Hepatocyte (in vitro differentiated cells): ENCODE results near the gene WBP1L. TPM values are rescaled to one million over a fixed set of nuclear protein-coding genes. Genes with fewer than 3 reads are reported as not detected.
"Not testable (repeated sequence)": the region's sequence is repeated elsewhere in the genome, so short reads cannot be mapped to it uniquely, and the experiment has no call there.

ENCODE experiments used
- DNase-seq: peaks from one replicate; pipeline ENCODE4 v3.0.0-alpha.2; 2016; ENCODE audit warnings: low spot score
- H2AFZ ChIP-seq: fragments of 200-600 bp; sonication (generic); 2 replicates; pipeline ENCODE4 v1.6.0; 2016; ENCODE audit warnings: antibody characterized with exemption, mild to moderate bottlenecking
- H3K27ac ChIP-seq: fragments of 200-600 bp; sonication (generic); 2 replicates; pipeline ENCODE4 v1.5.1; 2016; ENCODE audit warnings: mild to moderate bottlenecking
- H3K27me3 ChIP-seq: fragments of 200-600 bp; sonication (generic); 2 replicates; pipeline ENCODE4 v1.6.1; 2016
- H3K36me3 ChIP-seq: fragments of 200-600 bp; sonication (generic); replicated peaks from 2 replicates; pipeline ENCODE4 v1.5.1; 2016; ENCODE audit warnings: low read depth; ENCODE audit not compliant: insufficient read depth
- H3K4me1 ChIP-seq: fragments of 200-600 bp; sonication (generic); 2 replicates; pipeline ENCODE4 v1.5.1; 2016; ENCODE audit warnings: mild to moderate bottlenecking, moderate library complexity; ENCODE audit not compliant: insufficient read depth
- H3K4me2 ChIP-seq: fragments of 200-600 bp; sonication (generic); 2 replicates; pipeline ENCODE4 v1.6.0; 2016
- H3K4me3 ChIP-seq: fragments of 200-600 bp; sonication (generic); 2 replicates; pipeline ENCODE4 v1.5.1; 2016; ENCODE audit warnings: mild to moderate bottlenecking
- H3K79me2 ChIP-seq: fragments of 200-600 bp; sonication (generic); 2 replicates; pipeline ENCODE4 v1.6.0; 2017; ENCODE audit warnings: mild to moderate bottlenecking
- H3K9me2 ChIP-seq: fragments of 200-600 bp; sonication (generic); replicated peaks from 2 replicates; pipeline ENCODE4 v1.6.0; 2017; ENCODE audit warnings: mild to moderate bottlenecking; ENCODE audit not compliant: insufficient read depth
- H3K9me3 ChIP-seq: fragments of 200-600 bp; sonication (generic); 2 replicates; pipeline ENCODE4 v1.5.1; 2016; ENCODE audit warnings: low read depth, mild to moderate bottlenecking
- H4K20me1 ChIP-seq: fragments of 200-600 bp; sonication (generic); 2 replicates; pipeline ENCODE4 v1.6.0; 2016; ENCODE audit warnings: mild to moderate bottlenecking; ENCODE audit not compliant: insufficient read depth, poor library complexity, severe bottlenecking
- CTCF ChIP-seq: fragments of 200-600 bp; sonication (generic); IDR thresholded peaks from 2 replicates; pipeline ENCODE4 v1.5.1; 2016; ENCODE audit warnings: antibody characterized with exemption, mild to moderate bottlenecking; ENCODE audit not compliant: poor library complexity
- EZH2 ChIP-seq: fragments of 200-600 bp; sonication (generic); IDR thresholded peaks from 2 replicates; pipeline ENCODE4 v1.6.1; 2016; ENCODE audit warnings: antibody characterized with exemption, mild to moderate bottlenecking, borderline replicate concordance
- EZH2phosphoT487 ChIP-seq: fragments of 200-600 bp; sonication (generic); IDR thresholded peaks from one replicate; pipeline ENCODE4 v1.6.1; 2018; ENCODE audit warnings: antibody characterized with exemption, mild to moderate bottlenecking, low read depth, moderate library complexity; ENCODE audit not compliant: unreplicated experiment, severe bottlenecking
- WGBS: methylation state at CpG from one replicate; pipeline ENCODE4 v1.1.6; 2016; ENCODE audit warnings: low lambda C conversion rate; ENCODE audit errors: missing lambda C conversion rate; 5-methylcytosine and 5-hydroxymethylcytosine counted together
- polyA plus RNA-seq: library from polyadenylated mRNA; unstranded; fragments of >200 nt; fragmentation: Nextera tagmentation; extraction: Ambion mirVana; gene quantifications from 2 replicates; pipeline ENCODE4 v1.2.1, GENCODE V29; 2016
- total RNA-seq: library from RNA; depleted of rRNA; stranded (reverse); fragments of >200 nt; gene quantifications from 2 replicates; pipeline ENCODE4 v1.2.3, GENCODE V29; 2014

Gene WBP1L
- total and polyA plus RNA-seq, 2 experiments from 2014 or later: 21.6 to 57.1 TPM

DNA sequence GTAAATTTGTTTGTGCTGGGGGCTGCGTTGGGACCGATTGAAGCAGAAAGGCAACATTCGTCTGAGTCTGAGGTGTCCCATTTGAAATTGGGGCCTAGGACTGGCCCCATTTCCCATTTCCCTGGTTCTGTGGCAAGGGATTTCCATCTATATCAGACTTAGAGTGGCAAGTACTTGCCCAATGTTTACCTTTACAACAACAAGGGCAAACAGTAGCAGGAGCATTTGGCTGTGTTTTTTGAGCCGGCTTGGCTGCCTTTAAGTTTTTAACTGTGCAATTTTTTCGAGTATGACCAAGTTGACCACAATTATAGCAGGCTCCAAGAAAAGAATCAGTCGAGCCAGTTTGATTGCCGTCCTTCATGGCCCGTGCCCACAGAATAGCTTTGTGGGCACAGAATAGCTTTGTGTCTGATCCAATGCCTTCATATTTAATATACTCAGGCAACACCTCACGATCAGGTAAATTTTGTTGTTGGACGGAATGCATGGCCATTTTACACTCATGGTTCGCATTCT lies 98.1 kb downstream of the WBP1L start:
- H4K20me1 ChIP-seq: no peaks in the 10 kb centered on the region
- H3K27me3 ChIP-seq: no peaks in the 10 kb centered on the region
- H3K4me3 ChIP-seq: no peak overlapping the region
- H3K27ac ChIP-seq: no peak overlapping the region
- TF ChIP-seq EZH2 (no peak), EZH2phosphoT487 (no peak), CTCF (no peak)
- WGBS: 86% methylated on average over 11 of the region's 11 CpGs
- H3K9me2 ChIP-seq: no peaks in the 10 kb centered on the region
- H3K4me2 ChIP-seq: no peak overlapping the region
- no peaks in the 10 kb centered on the region for H3K9me3 ChIP-seq
- no peaks in the 10 kb centered on the region for H3K36me3 ChIP-seq
- H3K4me1 ChIP-seq: no peaks in the 10 kb centered on the region
- no peaks in the 10 kb centered on the region for H3K79me2 ChIP-seq
- DNase-seq: no peak
- no peak overlapping the region for H2AFZ ChIP-seq

DNA sequence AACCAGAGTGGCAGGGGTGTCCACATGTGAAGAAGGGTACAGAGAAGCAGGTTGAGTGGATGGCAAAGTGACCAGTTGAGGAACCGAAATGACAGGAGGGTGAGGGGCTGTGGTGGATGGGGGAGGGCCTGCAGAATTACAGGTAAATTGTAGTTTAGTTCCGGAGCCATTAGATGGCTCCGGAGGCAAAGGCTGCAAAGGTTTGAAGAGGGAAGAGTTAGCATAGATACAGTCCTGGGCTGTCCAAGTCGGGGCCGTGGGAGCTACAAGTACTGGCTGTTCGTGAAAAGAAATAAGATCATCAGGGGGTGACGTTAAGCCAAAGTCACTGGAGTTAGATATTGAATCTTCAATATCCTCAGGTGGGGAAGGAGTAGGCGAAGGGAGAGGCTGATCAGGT lies 99.4 kb downstream of the WBP1L start:
- not testable (repeated sequence) for H3K9me3 ChIP-seq, DNase-seq, H3K27ac ChIP-seq, H3K4me1 ChIP-seq, H3K4me2 ChIP-seq, H3K27me3 ChIP-seq, H3K9me2 ChIP-seq, H2AFZ ChIP-seq, H3K36me3 ChIP-seq, H4K20me1 ChIP-seq, H3K4me3 ChIP-seq, H3K79me2 ChIP-seq
- WGBS: 77% methylated on average over 8 of the region's 8 CpGs

- not testable (repeated sequence) for H3K36me3 ChIP-seq, H3K9me3 ChIP-seq, H3K27ac ChIP-seq, H3K4me2 ChIP-seq, H4K20me1 ChIP-seq, DNase-seq, H3K27me3 ChIP-seq, H2AFZ ChIP-seq, H3K79me2 ChIP-seq, H3K9me2 ChIP-seq, H3K4me3 ChIP-seq, H3K4me1 ChIP-seq
- 84% methylated on average over 6 of the region's 6 CpGs for WGBS
These were observed 100.5 kb downstream of the WBP1L start for GRCh38 chr10:102844190-102844776.

GRCh38 chr10:102845352-102845902 lies 101.7 kb downstream of the WBP1L start:
- Histone ChIP-seq H3K4me1 (no peaks in the 10 kb centered on the region), H2AFZ (no peak overlapping the region), H3K27me3 (no peaks in the 10 kb centered on the region), H4K20me1 (no peaks in the 10 kb centered on the region), H3K4me2 (no peak overlapping the region), H3K9me2 (no peaks in the 10 kb centered on the region), H3K9me3 (no peaks in the 10 kb centered on the region), H3K36me3 (no peaks in the 10 kb centered on the region), H3K79me2 (no peaks in the 10 kb centered on the region), H3K27ac (no peak overlapping the region), H3K4me3 (no peak overlapping the region)
- no peak for DNase-seq
- 89% methylated on average over 9 of the region's 9 CpGs for WGBS
- TF ChIP-seq CTCF (no peak), EZH2phosphoT487 (no peak), EZH2 (no peak)
